ENCODE results near the gene FLYWCH1.

Gene FLYWCH1

DNA sequence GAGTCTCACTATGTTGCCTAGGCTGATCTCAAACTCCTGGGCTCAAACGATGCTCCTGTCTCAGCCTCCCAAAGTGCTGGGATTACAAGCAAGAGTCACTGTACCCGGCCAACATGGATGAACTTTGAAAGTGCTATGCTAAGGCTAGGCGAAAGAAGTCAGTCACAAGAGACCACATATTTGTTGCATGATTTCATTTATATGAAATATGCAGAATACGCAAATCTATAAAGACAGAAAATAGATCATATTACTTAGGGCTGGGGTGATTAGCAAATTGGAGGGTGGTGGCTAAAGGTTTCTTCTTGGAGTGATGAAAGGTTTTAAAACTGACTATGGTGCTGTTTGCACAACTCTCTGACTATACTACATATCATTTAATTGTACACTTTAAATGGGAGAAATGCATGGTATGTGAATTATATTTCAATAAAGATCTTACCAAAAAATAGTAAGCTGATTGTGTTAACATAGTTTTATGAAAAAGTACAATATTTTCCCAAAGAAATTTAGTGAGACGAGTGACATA is 1.2 kb upstream of the FLYWCH1 start:
- Histone ChIP-seq H3K4me1 (peaks cover 31% of the 10 kb centered on the region), H3K9ac (no peak overlapping the region)

DNA sequence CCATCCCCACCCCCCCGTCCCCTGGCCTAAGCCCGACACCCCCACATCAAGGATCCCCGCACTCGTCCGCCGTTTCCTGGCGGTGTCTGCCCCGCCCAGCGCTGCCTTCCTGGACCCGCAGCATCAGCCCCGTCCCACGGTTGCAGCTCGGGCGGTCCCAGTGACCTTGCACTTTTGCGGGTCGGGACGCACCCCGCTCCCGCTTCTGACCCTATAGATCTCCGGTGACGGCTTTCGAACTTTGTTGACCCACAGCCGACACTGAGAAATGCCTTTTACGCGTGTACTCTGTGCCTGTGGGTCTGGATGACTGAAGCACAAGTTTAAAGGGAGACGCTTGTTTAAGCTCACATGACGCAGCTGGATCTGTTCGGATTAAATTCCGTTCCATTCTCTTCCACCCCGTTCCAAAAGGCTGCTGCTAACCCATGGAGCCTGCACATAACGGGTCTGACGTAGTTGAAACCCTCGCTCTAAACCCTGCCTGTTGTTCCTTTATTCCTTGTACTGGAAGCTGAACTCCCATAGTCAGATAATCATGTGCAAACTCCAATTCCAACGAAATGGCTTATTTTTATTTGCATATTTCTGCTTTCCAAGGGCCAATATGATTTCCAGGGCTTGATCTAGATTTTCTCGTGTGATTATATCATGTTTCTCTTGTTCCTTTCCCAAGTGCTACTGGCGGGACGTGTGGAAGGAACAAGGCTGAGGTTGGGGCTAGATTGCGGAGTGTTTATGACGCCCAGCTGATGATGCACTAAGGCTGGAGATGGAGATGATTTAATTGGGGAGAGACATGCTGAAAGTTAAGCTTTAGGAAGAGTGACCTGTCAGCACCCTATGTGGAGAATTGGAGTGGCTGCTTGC is 834 bp downstream of the FLYWCH1 start:
- TF ChIP-seq Cebpa-rat (IDR thresholded peaks at IDR 0.05): no peak

More for the DNA sequence above, 1.2 kb upstream of the FLYWCH1 start:
- no peaks in the 10 kb centered on the region for H3K27me3 ChIP-seq
- peaks cover 17% of the 10 kb centered on the region for H3K36me3 ChIP-seq
- no peak overlapping the region for H3K27ac ChIP-seq
- TF ChIP-seq Cebpa-rat (IDR thresholded peaks at IDR 0.05): no peak
- H3K9me3 ChIP-seq: no peaks in the 10 kb centered on the region
- no peak overlapping the region for H3K4me3 ChIP-seq
- peaks cover 15% of the 10 kb centered on the region; the same call in 1 of the 2 replicates for H4K20me1 ChIP-seq
- no peak overlapping the region for H3K4me2 ChIP-seq

DNA sequence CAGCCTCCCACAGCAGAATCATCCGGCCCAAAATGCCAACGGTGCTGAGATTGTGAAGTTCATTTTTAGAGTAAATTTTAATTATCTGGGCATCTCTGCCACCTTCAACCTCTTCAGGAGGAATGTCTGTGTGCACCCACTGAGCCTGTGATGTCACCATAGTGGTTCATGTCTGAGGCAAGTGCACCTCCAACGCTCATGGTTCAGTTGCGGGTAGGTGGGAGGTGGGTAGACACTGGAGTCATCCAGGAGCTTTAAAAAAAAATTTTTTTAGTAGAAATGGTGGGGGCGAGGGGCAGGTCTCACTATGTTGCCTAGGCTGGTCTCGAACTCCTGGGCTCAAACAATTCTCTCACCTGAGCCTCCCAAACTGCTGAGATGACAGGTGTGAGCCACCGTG is 1.9 kb downstream of the FLYWCH1 start:
- H3K4me3 ChIP-seq: no peak overlapping the region
- peaks cover 19% of the 10 kb centered on the region for H3K4me1 ChIP-seq
- peaks cover 43% of the 10 kb centered on the region for H3K36me3 ChIP-seq
- H3K9ac ChIP-seq: no peak overlapping the region
- H3K9me3 ChIP-seq: no peaks in the 10 kb centered on the region
- H4K20me1 ChIP-seq: peaks cover 15% of the 10 kb centered on the region; the same call in 1 of the 2 replicates
- H3K27ac ChIP-seq: no peak overlapping the region
- no peak for TF ChIP-seq Cebpa-rat (IDR thresholded peaks at IDR 0.05)
- H3K4me2 ChIP-seq: peak overlapping the region; percentile 92; the same call in 1 of the 2 replicates
- no peaks in the 10 kb centered on the region for H3K27me3 ChIP-seq

More for the DNA sequence above, 834 bp downstream of the FLYWCH1 start:
- Histone ChIP-seq H3K9ac (peak overlapping the region; percentile 79), H3K4me1 (peaks cover 19% of the 10 kb centered on the region), H3K9me3 (no peaks in the 10 kb centered on the region), H3K27me3 (no peaks in the 10 kb centered on the region), H3K4me3 (peak overlapping the region; percentile 78), H3K4me2 (peak overlapping the region; percentile 92), H3K36me3 (peaks cover 33% of the 10 kb centered on the region), H3K27ac (peak overlapping the region; percentile 80), H4K20me1 (peaks cover 15% of the 10 kb centered on the region; the same call in 1 of the 2 replicates)

DNA sequence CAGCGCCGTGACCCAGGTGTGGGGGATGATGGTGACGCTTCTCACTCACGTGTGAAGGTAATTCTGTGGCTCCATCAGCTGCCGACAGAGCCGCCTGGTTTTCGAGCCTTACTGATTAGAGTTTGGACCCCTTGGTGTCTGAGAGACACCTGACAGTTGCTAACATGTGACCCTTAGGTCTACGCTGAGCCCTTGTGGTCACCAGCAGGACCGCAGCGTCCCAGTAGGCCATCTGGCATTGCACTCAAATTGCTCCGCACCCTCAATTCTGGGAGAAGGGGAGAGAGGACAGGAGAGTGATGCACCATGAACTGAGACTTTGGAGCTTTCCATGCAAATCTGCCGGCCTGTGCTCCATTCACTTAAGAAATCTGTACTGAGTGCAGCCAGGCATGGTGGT is 2.5 kb downstream of the FLYWCH1 start:
- Histone ChIP-seq H3K4me1 (peaks cover 20% of the 10 kb centered on the region), H3K4me3 (no peak overlapping the region), H3K9me3 (no peaks in the 10 kb centered on the region), H3K27me3 (no peaks in the 10 kb centered on the region), H3K36me3 (peaks cover 48% of the 10 kb centered on the region), H3K4me2 (no peak overlapping the region), H4K20me1 (peaks cover 15% of the 10 kb centered on the region; the same call in 1 of the 2 replicates), H3K9ac (no peak overlapping the region), H3K27ac (no peak overlapping the region)
- TF ChIP-seq Cebpa-rat (IDR thresholded peaks at IDR 0.05): no peak

DNA sequence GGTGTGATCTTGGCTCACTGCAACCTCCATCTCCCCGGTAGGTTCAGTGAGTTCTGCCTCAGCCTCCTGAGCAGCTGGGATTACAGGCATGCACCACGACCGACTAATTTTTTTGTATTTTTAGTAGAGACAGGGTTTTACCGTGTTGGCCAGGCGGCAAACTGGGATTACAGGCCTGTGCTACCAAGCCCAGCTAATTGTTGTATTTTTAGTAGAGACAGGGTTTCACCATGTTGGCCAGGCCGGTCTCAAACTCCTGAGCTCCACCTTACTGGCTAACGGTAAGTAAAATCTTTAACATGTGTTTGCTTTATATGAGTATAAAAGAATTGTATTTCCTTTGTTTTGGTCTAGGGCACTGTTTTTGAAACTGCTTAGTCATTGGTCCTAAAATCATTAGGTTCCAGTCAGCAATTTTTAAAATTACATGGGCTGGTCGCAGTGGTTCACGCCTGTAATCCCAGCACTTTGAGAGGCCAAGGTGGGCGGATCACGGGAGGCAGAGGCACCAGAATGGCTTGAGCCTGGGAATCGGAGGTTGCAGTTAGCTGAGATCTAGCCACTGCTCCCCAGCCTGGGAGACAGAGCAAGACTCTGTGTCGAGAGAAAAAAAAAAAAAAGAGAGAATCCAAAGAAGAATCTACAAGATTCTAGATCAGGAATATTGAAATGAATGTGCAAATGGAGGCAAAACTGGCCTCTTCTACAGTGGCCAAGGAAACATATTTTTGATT is 3.6 kb downstream of the FLYWCH1 start:
- TF ChIP-seq Cebpa-rat (IDR thresholded peaks at IDR 0.05): no peak
- Histone ChIP-seq H3K9ac (no peak overlapping the region), H3K4me1 (peaks cover 31% of the 10 kb centered on the region), H3K27ac (no peak overlapping the region), H3K9me3 (no peaks in the 10 kb centered on the region), H4K20me1 (peaks cover 20% of the 10 kb centered on the region; the same call in 1 of the 2 replicates), H3K36me3 (peaks cover 53% of the 10 kb centered on the region), H3K4me3 (no peak overlapping the region), H3K4me2 (no peak overlapping the region), H3K27me3 (no peaks in the 10 kb centered on the region)

DNA sequence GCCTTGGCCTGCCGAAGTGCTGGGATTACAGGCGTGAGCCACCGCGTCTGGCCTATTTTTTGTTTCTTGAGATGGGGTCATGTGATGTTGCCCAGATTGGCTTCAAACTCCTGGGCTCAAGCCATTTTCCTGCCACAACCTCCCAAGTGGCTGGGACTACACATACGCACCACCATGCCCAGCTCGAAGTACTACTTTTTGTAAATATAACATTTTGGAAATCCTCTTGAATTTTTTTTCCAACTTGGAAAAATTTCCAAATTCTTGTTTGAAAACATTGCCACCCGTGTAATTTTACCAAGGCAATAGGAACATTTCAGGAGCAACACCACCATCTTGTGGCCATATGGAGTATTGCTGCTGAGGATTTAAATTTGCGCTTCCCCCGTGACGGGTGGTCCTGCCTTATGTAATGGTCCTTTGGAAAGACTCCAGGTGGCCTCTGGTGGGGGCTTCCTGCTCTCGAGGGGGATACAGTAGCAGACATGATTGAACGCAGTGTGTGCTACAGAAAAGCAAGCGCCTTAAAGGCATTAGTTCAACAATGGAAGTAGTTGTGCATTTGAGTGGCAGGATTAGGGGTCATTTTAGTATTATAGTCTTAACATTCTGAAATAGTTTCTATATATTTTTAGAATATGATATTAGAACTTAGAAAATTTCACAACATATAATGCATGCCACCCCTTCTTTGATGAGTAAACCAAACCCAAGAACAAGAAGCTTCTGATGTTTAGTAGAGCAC is 8.0 kb downstream of the FLYWCH1 start:
- Histone ChIP-seq H3K4me2 (peak overlapping the region; percentile 18; the same call in 1 of the 2 replicates), H3K4me3 (no peak overlapping the region), H3K27me3 (no peaks in the 10 kb centered on the region), H3K27ac (no peak overlapping the region), H3K9me3 (no peaks in the 10 kb centered on the region), H3K36me3 (peaks cover 78% of the 10 kb centered on the region), H3K4me1 (peaks cover 20% of the 10 kb centered on the region), H4K20me1 (peaks cover 5% of the 10 kb centered on the region; the same call in 1 of the 2 replicates), H3K9ac (no peak overlapping the region)
- no peak for TF ChIP-seq Cebpa-rat (IDR thresholded peaks at IDR 0.05)

DNA sequence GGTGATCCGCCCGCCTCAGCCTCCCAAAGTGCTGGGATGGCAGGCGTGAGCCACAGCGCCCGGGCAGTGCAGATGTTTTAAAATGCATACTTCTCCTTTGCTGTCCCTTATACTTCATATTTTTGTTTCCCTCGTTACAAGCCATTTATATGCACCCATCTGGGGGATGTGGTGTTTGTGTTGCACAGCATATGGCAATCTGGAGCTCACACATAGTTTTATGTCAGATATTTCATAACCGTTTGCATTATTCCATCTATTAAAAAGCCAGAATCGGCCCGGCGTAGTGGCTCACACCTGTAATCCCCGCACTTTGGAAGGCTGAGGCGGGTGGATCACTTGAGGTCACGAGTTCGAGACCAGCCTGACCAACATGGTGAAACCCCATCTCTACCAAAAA is 11.8 kb downstream of the FLYWCH1 start:
- Histone ChIP-seq H3K36me3 (peaks cover 53% of the 10 kb centered on the region), H3K4me1 (peaks cover 38% of the 10 kb centered on the region), H3K4me3 (no peak overlapping the region), H3K9me3 (no peaks in the 10 kb centered on the region), H3K27me3 (no peaks in the 10 kb centered on the region), H3K27ac (no peak overlapping the region), H3K9ac (no peak overlapping the region), H3K4me2 (no peak overlapping the region), H4K20me1 (peaks cover 5% of the 10 kb centered on the region; the same call in 1 of the 2 replicates)
- TF ChIP-seq Cebpa-rat (IDR thresholded peaks at IDR 0.05): no peak

DNA sequence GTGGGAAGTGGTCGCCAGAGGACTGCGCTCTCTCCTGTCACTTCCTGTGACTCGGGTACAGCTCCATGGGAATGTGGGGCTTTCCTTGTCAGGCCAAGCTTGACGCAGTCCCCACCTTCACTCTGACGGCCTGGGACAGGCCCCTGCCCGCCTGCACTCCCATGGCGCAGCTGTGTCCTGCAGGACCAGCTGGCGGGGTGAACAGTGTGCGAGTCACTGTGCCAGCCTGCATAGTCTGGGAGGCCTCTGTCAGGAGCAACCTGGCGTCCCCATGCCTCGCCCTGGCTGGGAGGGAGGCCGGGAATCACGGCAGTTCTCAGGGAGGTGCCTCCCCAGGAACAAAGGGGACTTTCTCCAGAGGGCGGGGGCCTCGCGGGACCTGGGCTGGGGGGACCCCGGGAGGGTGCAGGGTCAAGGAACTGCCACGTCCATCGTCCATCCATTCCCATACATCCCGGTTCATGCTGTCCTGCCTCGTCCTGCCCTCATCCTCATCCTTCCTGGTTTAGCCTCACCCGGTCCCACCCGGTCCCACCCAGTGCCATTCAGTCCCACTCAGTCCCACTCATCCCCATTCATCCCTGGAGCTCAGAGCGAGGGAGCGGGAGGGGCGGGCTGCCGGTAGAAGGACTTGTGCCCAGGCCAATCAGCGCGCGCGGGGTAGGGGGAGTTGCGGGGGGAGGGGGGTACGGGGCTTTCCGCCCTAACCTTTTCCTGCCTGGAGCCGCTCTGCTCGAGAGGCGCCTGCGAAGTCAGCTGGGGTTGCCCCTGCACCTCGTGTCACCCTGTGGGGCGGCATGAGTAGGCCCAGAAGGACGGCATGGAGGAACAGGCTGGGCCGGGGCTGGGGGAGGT is 13.4 kb downstream of the FLYWCH1 start:
- no peak for TF ChIP-seq Cebpa-rat (IDR thresholded peaks at IDR 0.05)

More for the DNA sequence above, 13.4 kb downstream of the FLYWCH1 start:
- no peak overlapping the region for H3K27ac ChIP-seq
- H3K9me3 ChIP-seq: no peaks in the 10 kb centered on the region
- H3K4me3 ChIP-seq: no peak overlapping the region
- no peak overlapping the region for H3K9ac ChIP-seq
- H4K20me1 ChIP-seq: peaks cover 2% of the 10 kb centered on the region; the same call in 1 of the 2 replicates
- H3K27me3 ChIP-seq: no peaks in the 10 kb centered on the region
- H3K4me1 ChIP-seq: peaks cover 28% of the 10 kb centered on the region
- peaks cover 59% of the 10 kb centered on the region for H3K36me3 ChIP-seq
- no peak overlapping the region for H3K4me2 ChIP-seq

All from BLaER1 (cell line).